H1 (cell line): ENCODE data around the gene TNFSF12. TPM values are rescaled to one million over a fixed set of nuclear protein-coding genes. Genes with fewer than 3 reads are reported as not detected.

ENCODE experiments used
- ASH2L ChIP-seq: fragments of 200-600, 300-600 bp; sonication (generic); IDR thresholded peaks from one replicate; pipeline ENCODE4 v1.7.1; 2017; ENCODE audit warnings: low read length
- E2F6 ChIP-seq: IDR thresholded peaks from 2 replicates; pipeline ENCODE4 v1.6.1; 2012; ENCODE audit warnings: inconsistent platforms
- EGR1 ChIP-seq: IDR thresholded peaks from 2 replicates; pipeline ENCODE4 v1.6.1; 2011; ENCODE audit warnings: low read depth, low read length, borderline replicate concordance
- EZH2 ChIP-seq: fragments of 200-600 bp; sonication (generic); IDR thresholded peaks from 2 replicates; pipeline ENCODE4 v1.7.1; 2012; ENCODE audit warnings: low read depth, mild to moderate bottlenecking, moderate library complexity, low read length, inconsistent platforms; ENCODE audit not compliant: severe bottlenecking
- PHF8 ChIP-seq: fragments of 200-600 bp; sonication (generic); conservative IDR thresholded peaks from 2 replicates; pipeline ENCODE4 v1.7.1; 2012; ENCODE audit warnings: low read depth, mild to moderate bottlenecking, inconsistent platforms, low read length, moderate library complexity
- RBBP5 ChIP-seq: IDR thresholded peaks from 2 replicates; pipeline ENCODE4 v1.7.1; 2012; ENCODE audit warnings: low read depth, mild to moderate bottlenecking, inconsistent platforms, low read length, moderate library complexity, borderline replicate concordance
- TAF1 ChIP-seq: IDR thresholded peaks from 2 replicates; pipeline ENCODE4 v1.6.1; 2011; ENCODE audit warnings: mild to moderate bottlenecking, low read depth, low read length
- TAF7 ChIP-seq: optimal IDR thresholded peaks from 2 replicates; pipeline ENCODE3; 2011; ENCODE audit warnings: low read depth, mild to moderate bottlenecking, inconsistent platforms, low read length, moderate library complexity, borderline replicate concordance
- polyA plus RNA-seq, 7 experiments: library from polyadenylated mRNA; depleted of rRNA in 3 of 7; stranded (reverse) in 5 of 7; unstranded in 2 of 7; fragments of >200 nt in 5 of 7; fragments of 200-250 nt in 2 of 7; gene quantifications; 1 replicate in 5 of 7; 2 replicates in 1 of 7; 4 replicates in 1 of 7; pipeline versions ENCODE4 v1.2.1 to v1.2.3, GENCODE V29; 2011 to 2013; ENCODE audit warnings: missing spikeins in 2 of 7, mixed read lengths in 2 of 7
- total RNA-seq: library from RNA; stranded (reverse); fragmentation: NEBNext Ultra II Directional; extraction: Animal tissue kit (Norgen Biotek cat#: 25700); gene quantifications from 2 replicates; pipeline ENCODE4 v1.2.1, GENCODE V29; 2021

TNFSF12 gene
- total and polyA plus RNA-seq, 2 of the 8 experiments (the other 6 are each of a cell fraction or from before 2014, with no cell fraction given) = 7.2 to 9.6 TPM

DNA sequence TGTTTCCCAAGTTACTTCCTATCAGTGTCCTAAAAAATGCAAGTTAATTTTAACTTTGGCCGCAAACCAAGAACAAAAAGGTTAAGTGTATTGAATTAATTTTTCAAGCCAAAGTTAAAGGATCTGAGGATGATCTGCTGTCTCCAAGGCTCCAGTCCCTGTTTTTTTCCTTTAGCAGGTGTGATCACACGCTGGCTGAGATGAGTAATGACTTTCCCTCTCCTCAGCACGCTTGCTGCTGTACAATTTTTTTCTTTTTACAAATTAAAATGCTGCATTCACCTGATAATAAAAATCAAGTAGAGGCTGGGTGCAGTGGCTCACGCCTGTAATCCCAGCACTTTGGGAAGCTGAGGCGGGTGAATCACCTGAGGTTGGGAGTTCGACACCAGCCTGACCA is 3.9 kb upstream of the TNFSF12 start (continued):
- no peak for TF ChIP-seq E2F6
- no peak for TF ChIP-seq TAF7
- TF ChIP-seq EZH2 = no peak
- TF ChIP-seq PHF8 = no peak
- TF ChIP-seq RBBP5 = no peak
- no peak for TF ChIP-seq EGR1
- no peak for TF ChIP-seq TAF1
- TF ChIP-seq ASH2L = no peak
